SK-N-MC (cell line): ENCODE data around the gene LAMP5.

Experiments
- EZH2 ChIP-seq: fragments of 200-600 bp; sonication (generic); IDR thresholded peaks from one replicate; pipeline ENCODE4 v1.6.1; 2017; ENCODE audit warnings: antibody characterized with exemption
- POLR2AphosphoS5 ChIP-seq: IDR thresholded peaks from 2 replicates; pipeline ENCODE4 v1.6.1; 2012; ENCODE audit warnings: mild to moderate bottlenecking, low read depth, low read length, borderline replicate concordance

GRCh38 chr20:9565910-9566550, 51.6 kb downstream of the LAMP5 start:
- no peak for TF ChIP-seq POLR2AphosphoS5
- no peak for TF ChIP-seq EZH2
